Measurements from ENCODE around the gene MAB21L4.

The MAB21L4 gene

GRCh38 chr2:240913810-240914644, 18.1 kb upstream of the MAB21L4 start:
- peak overlapping the region; percentile 53 for H3K9ac ChIP-seq (ENCODE audit: insufficient read length, low read depth)
- H3K27me3 ChIP-seq (ENCODE audit: insufficient read depth, insufficient read length), result peaks cover 8% of the 10 kb centered on the region
- peaks cover 25% of the 10 kb centered on the region for H3K4me1 ChIP-seq (ENCODE audit: insufficient read depth, insufficient read length)
- H3K4me3 ChIP-seq (ENCODE audit: insufficient read length, low read depth), result no peak overlapping the region
- TF ChIP-seq SUZ12 (IDR thresholded peaks at IDR 0.05; ENCODE audit: extremely low read depth, insufficient read depth, insufficient read length), result no peak
- no peak for TF ChIP-seq YY1 (IDR thresholded peaks at IDR 0.05; ENCODE audit: insufficient read depth, insufficient read length)
- no peak for TF ChIP-seq ZNF274 (IDR thresholded peaks at IDR 0.05; ENCODE audit: low read depth, low read length)
- DNase-seq (ENCODE audit: low read depth, low spot score), result peak; percentile 55
- H3K36me3 ChIP-seq (ENCODE audit: insufficient read depth, insufficient read length, low read length), result no peaks in the 10 kb centered on the region
- no peaks in the 10 kb centered on the region for H3K9me3 ChIP-seq (ENCODE audit: insufficient read depth, low read length)

GRCh38 chr2:240912878-240913809, 17.2 kb upstream of the MAB21L4 start:
- no peak for TF ChIP-seq ZNF274 (IDR thresholded peaks at IDR 0.05; ENCODE audit: low read depth, low read length)
- no peak overlapping the region for H3K9ac ChIP-seq (ENCODE audit: insufficient read length, low read depth)
- H3K27me3 ChIP-seq (ENCODE audit: insufficient read depth, insufficient read length), result peaks cover 8% of the 10 kb centered on the region
- H3K9me3 ChIP-seq (ENCODE audit: insufficient read depth, low read length), result no peaks in the 10 kb centered on the region
- H3K4me1 ChIP-seq (ENCODE audit: insufficient read depth, insufficient read length), result peaks cover 21% of the 10 kb centered on the region
- DNase-seq (ENCODE audit: low read depth, low spot score), result no peak
- no peaks in the 10 kb centered on the region for H3K36me3 ChIP-seq (ENCODE audit: insufficient read depth, insufficient read length, low read length)
- no peak overlapping the region for H3K4me3 ChIP-seq (ENCODE audit: insufficient read length, low read depth)

GRCh38 chr2:240911641-240912265, 15.8 kb upstream of the MAB21L4 start:
- Histone ChIP-seq H3K4me1 (ENCODE audit: insufficient read depth, insufficient read length) (peaks cover 14% of the 10 kb centered on the region), H3K36me3 (ENCODE audit: insufficient read depth, insufficient read length, low read length) (no peaks in the 10 kb centered on the region), H3K27me3 (ENCODE audit: insufficient read depth, insufficient read length) (peaks cover 8% of the 10 kb centered on the region), H3K4me3 (ENCODE audit: insufficient read length, low read depth) (no peak overlapping the region), H3K9me3 (ENCODE audit: insufficient read depth, low read length) (no peaks in the 10 kb centered on the region), H3K9ac (ENCODE audit: insufficient read length, low read depth) (no peak overlapping the region)
- DNase-seq (ENCODE audit: low read depth, low spot score), result no peak
- TF ChIP-seq YY1 (IDR thresholded peaks at IDR 0.05; ENCODE audit: insufficient read depth, insufficient read length), result no peak
- TF ChIP-seq ZNF274 (IDR thresholded peaks at IDR 0.05; ENCODE audit: low read depth, low read length), result no peak
- no peak for TF ChIP-seq SUZ12 (IDR thresholded peaks at IDR 0.05; ENCODE audit: extremely low read depth, insufficient read depth, insufficient read length)

- Histone ChIP-seq H3K4me3 (ENCODE audit: insufficient read length, low read depth) (no peak overlapping the region), H3K36me3 (ENCODE audit: insufficient read depth, insufficient read length, low read length) (no peaks in the 10 kb centered on the region), H3K27me3 (ENCODE audit: insufficient read depth, insufficient read length) (peaks cover 6% of the 10 kb centered on the region), H3K9ac (ENCODE audit: insufficient read length, low read depth) (no peak overlapping the region), H3K4me1 (ENCODE audit: insufficient read depth, insufficient read length) (peaks cover 10% of the 10 kb centered on the region), H3K9me3 (ENCODE audit: insufficient read depth, low read length) (no peaks in the 10 kb centered on the region)
- DNase-seq (ENCODE audit: low read depth, low spot score), result no peak
- TF ChIP-seq SUZ12 (IDR thresholded peaks at IDR 0.05; ENCODE audit: extremely low read depth, insufficient read depth, insufficient read length), result no peak
- TF ChIP-seq ZNF274 (IDR thresholded peaks at IDR 0.05; ENCODE audit: low read depth, low read length), result no peak
- no peak for TF ChIP-seq YY1 (IDR thresholded peaks at IDR 0.05; ENCODE audit: insufficient read depth, insufficient read length)
Observed at GRCh38 chr2:240909216-240909974, 13.4 kb upstream of the MAB21L4 start.

GRCh38 chr2:240906911-240907590, 11.1 kb upstream of the MAB21L4 start:
- H3K4me3 ChIP-seq (ENCODE audit: insufficient read length, low read depth), result no peak overlapping the region
- TF ChIP-seq SUZ12 (IDR thresholded peaks at IDR 0.05; ENCODE audit: extremely low read depth, insufficient read depth, insufficient read length) (no peak), YY1 (IDR thresholded peaks at IDR 0.05; ENCODE audit: insufficient read depth, insufficient read length) (no peak), ZNF274 (IDR thresholded peaks at IDR 0.05; ENCODE audit: low read depth, low read length) (no peak)

More at GRCh38 chr2:240906911-240907590, 11.1 kb upstream of the MAB21L4 start:
- no peak for DNase-seq (ENCODE audit: low read depth, low spot score)
- Histone ChIP-seq H3K27me3 (ENCODE audit: insufficient read depth, insufficient read length) (peaks cover 6% of the 10 kb centered on the region), H3K9ac (ENCODE audit: insufficient read length, low read depth) (no peak overlapping the region), H3K4me1 (ENCODE audit: insufficient read depth, insufficient read length) (peaks cover 10% of the 10 kb centered on the region), H3K9me3 (ENCODE audit: insufficient read depth, low read length) (peaks cover under 1% of the 10 kb centered on the region; the same call in 1 of the 2 replicates), H3K36me3 (ENCODE audit: insufficient read depth, insufficient read length, low read length) (no peaks in the 10 kb centered on the region)
